ENCODE data around the gene EXOC2.

DNA sequence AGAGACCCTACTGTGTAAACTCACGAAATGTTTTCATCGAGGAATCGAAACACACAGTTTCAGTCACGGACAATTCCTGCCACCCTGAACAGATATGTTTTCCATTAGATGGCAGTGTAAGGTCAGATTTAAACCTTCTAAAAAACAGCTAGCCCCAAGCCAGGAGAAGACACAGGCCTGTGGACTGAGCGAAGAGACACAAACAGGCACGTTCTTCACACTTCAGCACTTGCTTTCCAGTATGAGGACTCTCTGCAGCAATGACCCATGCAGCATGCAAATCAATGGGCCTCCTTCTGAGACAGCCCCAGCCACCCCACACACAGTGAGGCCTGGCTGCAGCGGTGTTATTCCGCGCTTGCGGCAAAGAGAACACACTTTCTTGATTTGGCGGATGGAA lies 68.0 kb downstream of the EXOC2 start:
- TF ChIP-seq CTCF (optimal IDR thresholded peaks at IDR 0.05 in 1 of 3, IDR thresholded peaks at IDR 0.05 in 1 of 3, conservative IDR thresholded peaks at IDR 0.05 in 1 of 3; ENCODE audit: extremely low read depth in 1 of 3, insufficient read depth in 2 of 3, low read length in 3 of 3) (no peak), EZH2 (IDR thresholded peaks at IDR 0.05; ENCODE audit: low read length) (no peak)

Measured in keratinocyte (primary cell).